ENCODE measurements around the gene CRYBG3.

Gene CRYBG3

DNA sequence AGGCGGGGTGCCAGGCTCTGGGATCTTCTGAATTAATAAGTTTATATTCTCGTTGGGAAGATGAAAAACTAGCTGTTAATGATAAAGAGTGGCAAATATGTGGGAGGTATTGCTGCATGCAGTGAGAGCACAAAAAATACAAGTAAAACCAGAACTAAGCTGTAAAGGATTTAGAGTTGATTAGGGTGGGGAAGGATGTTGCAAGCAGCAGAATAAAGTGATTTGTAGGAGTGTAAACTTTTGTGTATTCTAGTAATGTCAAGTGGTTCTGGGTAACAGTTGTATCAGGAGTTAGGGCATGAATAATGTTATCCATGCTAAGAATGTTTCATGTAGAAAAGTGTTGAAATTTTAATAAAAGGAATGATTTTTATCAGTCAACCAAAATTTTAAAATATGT lies 18.1 kb downstream of the CRYBG3 start:
- DNase-seq: no peak

DNA sequence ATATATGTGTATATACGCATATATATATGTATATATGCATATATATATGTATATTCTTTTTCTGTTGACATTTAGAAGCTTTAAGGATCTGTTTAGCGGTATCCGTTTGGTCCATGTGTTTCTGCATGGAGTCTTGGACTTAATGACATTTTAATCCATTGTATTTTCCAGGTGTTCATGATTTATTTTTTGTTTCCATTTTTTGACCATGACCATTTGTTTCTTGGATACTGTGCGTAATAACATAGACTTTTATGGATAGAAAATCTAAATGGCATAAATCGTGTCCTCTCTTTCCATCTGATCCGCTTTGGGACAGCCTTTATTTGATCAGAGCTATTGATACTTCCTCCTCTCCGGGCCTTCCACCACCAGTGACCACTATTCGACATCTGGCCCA lies 19.5 kb downstream of the CRYBG3 start:
- DNase-seq: no peak

DNA sequence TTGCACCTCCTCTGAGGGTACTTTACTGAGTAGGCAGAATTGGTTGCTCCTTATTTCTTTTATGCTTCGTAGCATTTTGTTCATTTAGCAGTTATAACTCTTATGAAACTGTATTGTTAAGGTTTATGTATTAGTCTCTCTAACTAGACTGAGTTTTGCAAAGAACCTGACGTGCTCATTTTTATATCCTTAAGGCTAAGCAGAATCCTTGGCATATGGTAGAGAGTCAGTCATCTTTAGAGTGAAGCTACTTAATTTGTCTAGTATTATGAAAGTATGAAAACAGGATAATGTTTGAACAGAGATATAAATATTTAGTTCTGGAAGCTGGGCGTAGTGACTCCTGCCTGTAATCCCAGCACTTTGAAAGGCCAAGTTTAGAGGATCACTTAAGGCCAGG lies 20.1 kb downstream of the CRYBG3 start:
- no peak for DNase-seq

DNA sequence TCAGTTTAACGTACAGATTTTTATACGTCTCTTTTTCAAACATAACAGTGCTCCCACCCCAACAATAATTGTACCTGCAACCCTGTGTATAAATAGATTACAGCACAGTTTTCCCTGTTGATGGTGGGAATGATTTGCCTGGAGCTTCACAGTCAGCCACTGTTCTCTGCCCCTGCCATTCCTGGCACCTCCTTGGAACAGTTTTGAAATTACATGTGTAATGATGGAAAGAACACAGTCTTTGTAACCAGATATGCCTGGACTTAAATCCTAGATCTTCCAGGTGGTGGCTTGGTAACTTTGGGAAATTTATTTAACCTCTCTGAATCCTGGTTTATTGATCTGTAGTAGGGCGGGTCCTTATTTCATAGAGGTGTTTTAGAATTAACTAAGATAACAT lies 27.0 kb downstream of the CRYBG3 start:
- DNase-seq: no peak

DNA sequence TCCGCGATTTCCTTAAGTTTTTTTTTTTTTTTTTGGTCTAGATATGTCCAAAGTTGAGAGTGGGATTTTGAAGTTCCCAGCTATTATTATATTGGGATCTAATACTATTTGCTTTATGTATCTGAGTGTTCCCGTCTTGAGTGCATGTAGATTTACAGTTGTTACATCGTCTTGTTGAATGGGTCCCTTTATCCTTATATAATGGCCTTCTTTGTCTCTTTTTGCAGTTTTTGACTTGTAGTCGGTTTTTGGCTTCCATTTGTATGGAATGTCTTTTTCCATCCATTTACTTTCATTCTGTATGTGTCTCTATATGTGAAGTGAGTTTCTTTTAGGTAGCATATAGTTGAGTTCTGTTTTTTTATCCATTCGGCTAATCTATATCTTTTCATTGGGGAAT lies 35.6 kb downstream of the CRYBG3 start:
- DNase-seq: no peak

DNA sequence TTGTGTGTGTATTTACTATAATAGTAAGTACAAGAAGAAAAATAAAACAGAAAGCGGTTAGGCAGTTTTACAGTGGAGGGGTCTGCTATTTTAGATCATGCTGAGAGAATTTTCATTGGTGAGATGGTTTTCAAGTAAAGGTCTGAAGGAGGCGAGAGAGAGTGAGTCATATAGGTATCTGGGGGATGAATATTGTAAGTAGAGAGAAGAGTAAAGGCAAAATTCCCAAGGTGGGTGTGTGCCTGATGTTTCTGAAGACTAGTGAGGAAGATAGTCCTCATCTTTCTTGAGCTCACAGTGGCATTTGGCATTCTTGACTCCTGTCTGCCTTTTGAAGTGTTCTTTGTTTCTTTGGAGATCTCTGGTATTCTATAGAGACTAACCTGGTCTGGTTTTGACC lies 38.6 kb downstream of the CRYBG3 start:
- DNase-seq: no peak

DNA sequence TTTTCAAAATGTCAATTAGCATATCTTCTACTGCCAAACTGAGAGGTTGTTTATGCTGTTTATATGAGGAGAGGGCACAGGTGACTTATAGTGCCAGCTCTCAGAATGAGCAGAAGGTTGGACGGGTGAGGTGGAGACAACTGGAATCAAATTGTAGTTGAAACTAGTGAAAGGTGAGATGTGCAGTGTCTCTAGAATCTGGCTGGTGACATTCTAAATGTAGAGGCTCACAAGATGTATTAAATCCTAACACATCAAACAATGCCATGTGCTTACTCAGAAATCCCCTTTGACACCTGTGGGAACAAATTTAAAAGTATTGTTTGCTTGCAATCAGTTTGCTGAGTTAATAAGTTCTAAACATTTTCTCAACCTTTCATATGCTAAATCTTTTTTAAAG lies 40.8 kb downstream of the CRYBG3 start:
- DNase-seq: no peak

DNA sequence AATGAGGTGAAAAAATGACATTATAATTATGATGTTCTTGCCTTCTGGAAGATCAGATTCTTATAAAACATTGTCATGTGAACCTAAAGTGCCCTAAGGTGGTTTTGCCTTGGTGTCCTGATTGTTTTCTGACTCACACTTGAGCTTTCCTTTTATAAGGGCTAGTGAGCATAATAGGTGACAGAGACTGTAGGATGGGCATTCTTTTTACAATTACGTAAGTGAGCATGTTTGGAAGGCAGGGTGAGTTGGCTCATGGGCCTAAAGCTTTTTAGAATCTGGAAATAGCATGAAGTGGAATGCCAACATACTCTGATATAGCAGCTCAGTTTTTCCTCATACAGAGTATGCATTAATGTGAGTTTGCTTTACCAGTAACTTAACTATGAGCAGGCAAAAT lies 41.2 kb downstream of the CRYBG3 start:
- DNase-seq: no peak

DNA sequence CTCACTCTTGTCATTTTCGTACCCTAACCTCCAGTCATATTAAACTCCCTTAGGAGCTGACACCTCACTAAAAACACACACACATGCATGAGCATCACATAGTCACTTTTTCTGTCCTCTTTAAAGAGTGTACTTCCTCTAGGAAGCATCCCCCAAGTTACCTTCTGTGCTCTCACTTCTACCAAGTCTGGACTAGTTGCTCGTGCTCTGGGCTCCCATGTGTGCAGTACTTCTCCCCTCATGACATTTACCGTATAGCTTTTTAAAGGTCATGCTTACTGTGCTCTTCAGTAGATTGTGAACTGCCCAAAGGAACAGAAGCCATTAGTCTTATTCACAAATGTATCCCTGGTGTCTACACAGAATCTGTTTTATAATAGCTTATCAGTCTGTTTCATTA lies 42.0 kb downstream of the CRYBG3 start:
- DNase-seq: no peak

DNA sequence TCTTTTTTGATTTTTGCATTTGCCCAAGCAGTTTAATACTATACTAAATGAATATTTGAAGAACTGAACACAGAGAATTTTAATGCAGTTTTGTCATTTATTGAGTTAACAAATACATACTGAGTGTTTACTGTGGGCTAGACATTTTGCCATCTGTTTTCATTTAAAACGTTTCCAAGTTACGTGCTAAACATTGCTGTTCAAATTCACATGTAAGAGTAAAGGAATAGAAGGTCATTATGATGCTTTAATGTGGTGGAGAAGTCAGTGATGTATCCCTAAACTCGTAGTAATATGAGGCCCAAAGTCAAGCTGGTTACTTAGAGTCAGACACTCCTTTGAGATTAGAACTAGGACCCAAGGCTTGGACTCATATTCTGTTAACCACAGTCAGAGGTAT lies 49.4 kb downstream of the CRYBG3 start:
- no peak for DNase-seq

DNA sequence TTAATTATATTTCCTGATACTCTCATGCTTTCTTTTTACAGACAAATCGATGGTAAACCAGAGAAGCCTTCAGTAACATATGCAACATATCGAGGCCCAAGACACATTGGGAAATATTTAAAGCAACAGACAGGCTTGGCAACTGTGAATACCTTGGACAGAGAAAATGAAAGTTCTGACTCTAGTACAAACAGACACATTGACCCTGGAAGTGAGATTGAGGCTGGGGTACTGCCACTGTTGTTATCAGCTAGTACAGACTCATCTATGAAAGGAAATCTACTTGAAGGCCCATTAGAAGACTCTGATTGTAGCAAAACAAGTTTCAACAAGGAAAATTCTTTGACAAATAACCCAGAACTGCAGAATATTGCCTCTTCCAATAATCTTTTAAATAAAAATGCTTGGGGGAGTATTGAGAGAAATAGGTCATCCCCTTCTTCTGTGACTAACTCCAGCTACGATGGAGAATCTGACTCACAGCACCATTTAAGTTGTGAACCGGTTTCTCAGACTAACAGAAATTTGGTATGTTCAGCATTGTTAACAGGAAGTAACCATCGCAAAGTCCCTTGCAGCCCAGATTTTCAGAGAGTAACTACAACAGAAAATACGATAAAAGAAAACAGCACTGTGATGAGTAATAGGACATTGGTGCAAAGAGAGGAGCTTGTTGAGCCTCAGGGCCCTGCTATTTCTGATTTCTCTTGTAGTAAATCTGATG lies 50.2 kb downstream of the CRYBG3 start:
- DNase-seq: no peak

DNA sequence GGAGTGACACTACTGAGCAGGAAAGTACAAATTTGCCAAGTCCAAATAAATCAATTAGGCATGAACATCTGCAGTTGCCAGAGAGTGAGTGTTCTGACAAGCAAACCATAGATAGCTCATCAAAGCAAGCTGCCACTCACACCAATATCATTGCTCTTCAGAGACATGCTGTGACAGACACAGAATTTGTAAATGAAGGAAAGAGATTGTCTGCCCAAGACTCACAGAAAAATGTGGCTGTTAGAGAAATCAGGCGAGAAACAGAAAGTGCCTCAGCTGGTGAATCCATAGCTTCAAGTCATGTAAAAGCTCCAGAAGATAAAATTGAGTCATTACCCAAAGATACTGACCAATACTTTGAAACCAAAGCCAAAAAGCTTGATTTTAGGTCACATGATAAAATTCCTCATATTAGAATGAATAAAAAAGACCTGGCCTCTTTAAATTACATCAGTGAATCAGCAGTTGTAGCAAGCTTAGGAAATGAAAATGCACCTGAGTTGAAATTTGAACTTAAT lies 50.8 kb downstream of the CRYBG3 start:
- peak; percentile 1 for DNase-seq

DNA sequence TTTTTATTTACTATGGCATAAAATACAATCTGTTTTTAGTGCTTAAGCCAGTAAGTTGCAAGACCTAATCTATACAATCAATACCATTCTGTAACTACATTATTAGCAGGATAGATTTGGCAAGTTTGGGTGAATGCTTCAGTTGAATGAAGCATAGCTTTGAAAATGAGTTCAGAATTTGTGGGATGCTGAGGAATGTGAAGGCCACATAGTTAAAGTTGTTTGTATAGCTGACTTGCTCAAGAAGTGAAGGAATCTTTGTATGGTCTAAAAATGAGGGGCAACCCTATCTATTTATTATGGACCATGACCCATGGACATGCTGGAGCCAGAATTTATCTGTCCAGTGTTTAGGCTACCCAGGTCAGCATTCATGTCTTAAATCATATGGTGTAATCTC lies 58.5 kb downstream of the CRYBG3 start:
- no peak for DNase-seq

DNA sequence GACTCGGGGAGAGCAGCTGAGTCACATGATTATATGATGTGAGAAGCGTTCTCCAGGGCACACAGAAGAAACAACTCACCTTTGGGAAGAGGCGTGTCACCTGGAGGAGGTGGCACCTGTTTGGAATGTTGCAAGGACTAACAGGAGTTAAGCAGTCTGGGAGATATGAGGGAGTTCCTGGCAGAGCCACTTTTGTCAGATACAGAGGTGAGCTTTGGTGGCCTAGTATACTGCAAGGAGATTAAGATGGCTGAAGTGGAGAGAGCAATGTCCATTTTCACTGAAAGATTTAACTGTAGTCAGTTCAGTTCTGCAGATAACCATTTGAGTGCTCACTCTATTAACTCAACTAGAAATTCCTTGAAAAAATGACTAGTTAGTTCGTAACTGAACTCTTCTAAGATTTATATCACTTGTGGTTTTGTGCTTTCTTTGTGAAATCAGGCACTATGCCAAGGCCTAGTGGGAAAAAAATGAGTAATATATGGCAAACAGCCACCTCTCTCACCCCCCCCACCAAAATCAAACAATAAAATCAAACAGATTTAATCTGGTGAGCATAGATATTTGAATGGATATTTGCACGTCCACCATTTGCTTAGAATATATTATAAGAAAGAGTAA lies 61.3 kb downstream of the CRYBG3 start:
- no peak for DNase-seq

DNA sequence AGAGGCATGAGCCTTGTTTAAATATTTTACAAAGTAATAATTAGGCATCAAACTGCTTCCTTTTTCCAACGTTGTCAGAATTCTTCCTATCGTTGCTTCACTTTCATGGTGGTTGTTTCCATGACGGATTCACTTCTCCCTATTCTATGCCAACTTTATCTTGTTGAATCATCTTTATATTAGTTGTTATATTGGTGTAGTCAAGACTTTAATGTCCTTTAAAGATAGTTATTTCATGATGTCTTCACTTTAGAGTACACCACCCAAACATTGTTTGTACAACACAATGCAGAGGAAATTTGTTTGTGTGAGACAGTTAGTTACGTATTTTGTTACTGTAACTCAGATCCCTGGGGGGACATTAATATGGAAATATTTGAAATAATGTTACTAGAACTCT lies 61.9 kb downstream of the CRYBG3 start:
- DNase-seq: no peak

DNA sequence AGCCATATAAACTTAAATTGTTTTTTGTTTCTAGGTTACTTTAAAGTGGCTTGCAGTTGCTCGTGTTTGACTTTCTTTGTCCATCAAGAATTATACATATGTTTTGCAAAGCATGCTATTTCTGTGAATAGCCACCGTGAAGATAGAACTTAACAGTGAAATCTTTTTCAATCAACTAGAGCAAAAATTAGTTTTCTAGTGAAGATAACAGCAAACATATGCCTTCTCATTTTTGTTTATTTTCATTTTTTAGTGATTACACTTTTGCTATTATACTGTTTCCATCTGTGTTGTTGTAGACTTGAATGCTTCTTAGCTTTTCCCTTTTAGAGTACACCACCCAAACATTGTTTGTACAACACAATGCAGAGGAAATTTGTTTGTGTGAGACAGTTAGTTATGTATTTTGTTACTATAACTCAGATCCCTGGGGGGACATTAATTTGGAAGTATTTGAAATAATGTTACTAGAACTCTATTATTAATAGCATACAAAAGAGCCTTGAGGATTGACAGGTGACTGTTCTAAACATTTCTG lies 62.8 kb downstream of the CRYBG3 start:
- DNase-seq: no peak

DNA sequence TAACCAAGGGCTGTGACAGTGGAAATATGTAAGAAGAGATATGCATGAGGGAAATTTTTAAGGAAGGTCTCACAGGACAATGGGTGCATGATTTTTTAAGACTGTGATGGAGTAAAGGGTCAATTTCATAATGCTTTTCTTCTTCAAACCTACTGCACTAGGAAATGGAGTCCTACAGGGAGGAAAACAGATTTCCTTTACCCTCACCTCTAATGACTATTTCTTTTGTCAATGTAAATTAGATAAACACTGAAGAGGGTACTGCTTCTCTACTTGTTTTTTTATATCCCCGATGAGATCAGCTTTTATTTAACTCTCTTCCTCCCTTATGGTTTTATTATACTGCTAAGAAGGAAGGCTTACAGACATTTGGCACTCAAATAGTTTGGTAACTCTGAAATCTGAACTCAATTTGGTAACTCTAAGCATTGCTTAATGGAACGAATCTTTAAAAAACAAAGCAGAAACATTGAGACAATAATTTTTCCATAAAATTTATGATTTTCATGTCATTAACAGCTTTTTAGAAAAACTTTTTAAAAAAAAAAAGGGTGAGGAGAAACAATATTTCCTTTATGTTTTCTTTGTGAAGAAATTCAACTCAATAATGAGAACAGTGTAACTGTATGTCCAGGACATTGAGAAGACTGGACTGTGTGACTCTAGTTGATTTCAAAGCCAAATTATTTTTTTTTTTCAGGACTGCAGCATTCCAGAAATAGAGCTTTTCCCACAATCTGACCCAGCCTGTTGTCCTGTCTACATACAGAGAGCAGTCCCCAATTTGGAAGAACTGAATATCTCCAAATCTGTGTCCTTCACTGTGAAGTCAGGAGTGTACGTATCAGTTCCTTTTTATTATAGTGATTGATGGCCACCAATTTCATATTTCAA lies 64.4 kb downstream of the CRYBG3 start:
- DNase-seq: no peak

DNA sequence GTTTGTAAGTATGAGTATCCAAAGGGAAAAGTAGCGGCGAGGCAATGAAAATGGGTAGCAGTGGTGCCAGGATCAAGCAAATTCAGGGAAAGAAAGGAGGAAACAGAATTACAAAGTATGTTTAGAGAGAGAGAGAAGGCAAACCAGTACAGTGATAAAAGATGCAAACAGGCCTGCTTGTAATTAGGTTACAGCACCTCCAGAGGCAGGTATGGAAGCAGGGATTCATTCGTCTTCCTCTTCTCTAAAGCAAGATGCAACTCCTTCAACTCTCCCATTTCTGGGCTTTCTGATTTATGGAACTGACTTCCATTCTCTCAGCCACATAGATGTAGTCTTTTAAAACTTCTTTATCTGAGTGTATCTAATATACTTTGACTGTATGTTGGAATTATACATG lies 68.0 kb downstream of the CRYBG3 start:
- DNase-seq: no peak

DNA sequence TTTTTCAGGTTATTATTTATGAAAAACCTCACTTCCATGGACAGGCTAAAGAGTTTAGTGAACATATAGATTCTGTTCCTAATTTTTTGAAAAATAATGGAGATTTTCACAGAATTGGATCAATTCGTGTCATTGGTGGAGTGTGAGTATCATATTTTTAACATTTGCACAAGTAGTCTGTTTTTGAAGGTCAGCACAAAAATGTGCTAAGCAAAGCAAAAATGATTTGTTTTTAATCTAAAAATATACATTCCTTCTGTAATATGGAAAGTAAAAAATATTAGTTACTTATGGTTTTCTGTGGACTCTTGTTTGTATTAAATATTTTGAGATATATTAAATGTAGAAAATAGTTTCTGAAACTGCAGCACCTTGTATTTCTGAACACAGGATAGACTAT lies 71.0 kb downstream of the CRYBG3 start:
- DNase-seq: no peak

DNA sequence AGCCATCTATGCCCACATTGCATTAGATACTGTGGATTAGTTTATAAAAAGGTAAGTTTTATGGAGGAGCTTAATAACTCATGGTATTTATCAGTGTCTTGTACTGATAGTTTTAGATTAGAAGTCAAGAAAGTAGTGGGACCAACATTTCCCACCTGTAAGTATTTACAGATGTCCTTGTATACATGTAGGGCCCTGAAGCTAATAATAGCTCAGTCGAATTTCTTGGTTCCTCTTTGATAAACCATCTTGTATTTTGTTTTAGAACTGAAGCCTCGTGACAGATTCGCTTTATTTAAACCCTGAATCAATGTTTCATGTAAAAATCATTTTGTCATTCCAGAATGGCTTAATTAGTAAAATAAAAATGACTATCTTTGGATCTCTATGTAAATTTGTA lies 73.4 kb downstream of the CRYBG3 start:
- no peak for DNase-seq

DNA sequence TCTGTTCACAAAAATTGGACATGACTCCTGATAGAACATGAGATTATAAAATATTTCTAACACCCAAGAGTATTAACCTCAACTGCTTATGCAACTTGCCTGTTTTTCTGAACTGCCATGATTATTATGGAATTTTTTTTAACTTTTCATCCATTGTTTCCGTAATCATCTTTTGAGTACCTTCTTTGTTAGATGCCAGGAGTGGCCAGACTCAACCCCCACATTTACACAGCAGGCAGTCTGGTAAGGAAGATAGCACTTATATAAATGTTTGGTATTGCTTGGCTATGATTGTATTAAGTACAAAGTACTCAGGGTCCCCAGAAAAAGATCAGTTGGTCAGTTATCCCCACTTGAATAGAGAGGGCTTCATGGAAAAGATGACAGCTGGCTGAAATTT lies 74.3 kb downstream of the CRYBG3 start:
- no peak for DNase-seq

DNA sequence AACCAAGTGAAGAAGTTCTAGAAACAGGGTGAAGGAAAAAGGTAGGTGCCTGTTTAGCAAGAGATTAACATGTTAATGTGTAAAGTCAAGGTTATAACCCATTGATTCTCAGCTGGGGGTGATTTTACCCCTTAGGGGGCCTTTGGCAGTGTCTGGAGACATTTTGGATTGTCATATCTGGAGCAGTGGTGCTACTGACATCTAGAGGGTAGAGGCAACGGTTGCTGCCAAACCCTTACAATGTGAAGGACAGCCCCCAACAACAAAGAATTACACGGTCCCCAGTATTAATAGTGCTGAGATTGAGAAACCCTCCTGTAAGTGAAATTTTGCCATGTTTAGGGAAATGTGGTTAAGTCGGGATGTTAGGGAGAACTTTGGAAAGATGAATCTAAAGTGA lies 74.7 kb downstream of the CRYBG3 start:
- DNase-seq: no peak

DNA sequence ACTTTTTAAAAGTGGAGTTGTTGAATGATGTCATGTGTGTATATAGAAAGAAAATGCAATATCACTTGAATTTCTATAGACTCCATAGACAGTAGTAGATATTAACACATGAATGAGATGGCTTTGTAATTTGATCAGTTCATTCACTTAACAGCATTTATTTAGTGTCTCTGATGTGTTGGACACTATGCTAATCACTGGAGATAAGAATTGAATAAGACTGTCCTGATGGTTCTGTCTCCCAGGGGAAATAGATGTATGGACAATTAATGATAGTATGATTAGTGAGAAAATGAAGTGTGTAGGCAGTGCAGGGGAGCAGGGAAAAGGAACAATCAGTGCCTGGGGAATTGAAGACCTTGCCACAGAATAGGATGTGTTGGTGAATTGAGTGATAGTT lies 77.5 kb downstream of the CRYBG3 start:
- no peak for DNase-seq

Measured in midbrain (tissue), 1 donor.